SK-N-SH (cell line): ENCODE results near the gene UTF1. TPM values are rescaled to one million over a fixed set of nuclear protein-coding genes. Genes with fewer than 3 reads are reported as not detected.
"Not testable (repeated sequence)": the region's sequence is repeated elsewhere in the genome, so short reads cannot be mapped to it uniquely, and the experiment has no call there.

Experiments used
- CTCF ChIA-PET: fragments of 300-600, 350-600 bp; formaldehyde crosslinking; extraction: SDS; loops from one replicate; lab custom pipeline; 2021; lab: Yijun Ruan, JAX
- POLR2A ChIA-PET: fragments of 350-600 bp; sonication (Branson Sonifier 250); formaldehyde crosslinking; extraction: SDS; loops from one replicate; lab custom pipeline; 2020; ENCODE audit warnings: antibody characterized with exemption, inconsistent platforms; lab: Yijun Ruan, JAX
- DNase-seq: peaks from one replicate; pipeline ENCODE4 v3.0.0; 2012
- H2AFZ ChIP-seq: fragments of 200-600 bp; sonication (generic); 2 replicates; pipeline ENCODE4 v1.8.1; 2016; ENCODE audit warnings: antibody characterized with exemption, mild to moderate bottlenecking, low read depth
- H3F3A ChIP-seq: fragments of 200-600 bp; sonication (generic); replicated peaks from 2 replicates; pipeline ENCODE3; 2016; ENCODE audit warnings: antibody characterized with exemption, mild to moderate bottlenecking; ENCODE audit not compliant: insufficient read depth
- H3K27ac ChIP-seq, 2 experiments: fragments of 200-500 bp in 1 of 2; fragments of 200-600 bp in 1 of 2; sonication (Bioruptor generic) in 1 of 2; sonication (generic), shearing (Covaris generic) in 1 of 2; 2 replicates each; pipeline versions ENCODE4 v1.5.1 to v1.6.1; 2014 to 2016; ENCODE audit warnings: low read depth in 2 of 2, inconsistent platforms in 1 of 2, low read length in 1 of 2, mild to moderate bottlenecking in 1 of 2, mixed read lengths in 1 of 2
- H3K27me3 ChIP-seq: fragments of 200-600 bp; sonication (generic), shearing (Covaris generic); 2 replicates; pipeline ENCODE4 v1.6.1; 2016; ENCODE audit warnings: mixed run types; ENCODE audit not compliant: insufficient read depth
- H3K36me3 ChIP-seq, 2 experiments: fragments of 200-500 bp in 1 of 2; fragments of 200-600 bp in 1 of 2; sonication (Bioruptor generic) in 1 of 2; sonication (generic) in 1 of 2; replicated peaks in 1 of 2; 2 replicates each; pipeline versions ENCODE3 to v1.5.1; 2014 to 2016; ENCODE audit warnings: low read length in 1 of 2, mild to moderate bottlenecking in 1 of 2; ENCODE audit not compliant: insufficient read depth in 2 of 2, control insufficient read depth in 1 of 2
- H3K4me1 ChIP-seq, 2 experiments: fragments of 200-500 bp in 1 of 2; fragments of 200-600 bp in 1 of 2; sonication (Bioruptor generic) in 1 of 2; sonication (generic), shearing (Covaris generic) in 1 of 2; 2 replicates each; pipeline versions ENCODE4 v1.5.1 to v1.6.1; 2014 to 2016; ENCODE audit warnings: low read depth in 1 of 2, low read length in 1 of 2, mixed run types in 1 of 2; ENCODE audit not compliant: insufficient read depth in 2 of 2, control insufficient read depth in 1 of 2
- H3K4me2 ChIP-seq: fragments of 200-600 bp; sonication (generic), shearing (Covaris generic); 2 replicates; pipeline ENCODE4 v1.6.1; 2017; ENCODE audit warnings: mixed run types
- H3K4me3 ChIP-seq, 2 experiments: fragments of 200-500 bp in 1 of 2; fragments of 200-600 bp in 1 of 2; sonication (Bioruptor generic) in 1 of 2; sonication (generic), shearing (Covaris generic) in 1 of 2; 2 replicates each; pipeline versions ENCODE4 v1.5.1 to v1.8.1; 2014 to 2016; ENCODE audit warnings: low read depth in 2 of 2, inconsistent platforms in 1 of 2, low read length in 1 of 2, mild to moderate bottlenecking in 1 of 2, mixed read lengths in 1 of 2, moderate library complexity in 1 of 2
- H3K79me2 ChIP-seq: fragments of 200-600 bp; sonication (generic); 2 replicates; pipeline ENCODE4 v1.8.1; 2017; ENCODE audit warnings: mild to moderate bottlenecking; ENCODE audit not compliant: insufficient read depth
- H3K9ac ChIP-seq: fragments of 200-600 bp; sonication (generic); 2 replicates; pipeline ENCODE4 v1.6.1; 2017; ENCODE audit warnings: mixed run types
- H3K9me2 ChIP-seq: fragments of 200-600 bp; sonication (generic); 2 replicates; pipeline ENCODE4 v1.6.1; 2017; ENCODE audit warnings: mixed run types
- H3K9me3 ChIP-seq: fragments of 200-600 bp; sonication (generic); 2 replicates; pipeline ENCODE4 v1.6.1; 2017; ENCODE audit warnings: mixed run types, mild to moderate bottlenecking, moderate library complexity
- H4K20me1 ChIP-seq: fragments of 200-600 bp; sonication (generic); 2 replicates; pipeline ENCODE4 v1.6.1; 2017; ENCODE audit warnings: mild to moderate bottlenecking, mixed run types; ENCODE audit not compliant: insufficient read depth
- ELF1 ChIP-seq: IDR thresholded peaks from 2 replicates; pipeline ENCODE4 v1.4.0; 2012
- EZH2phosphoT487 ChIP-seq: fragments of 200-600 bp; sonication (generic); IDR thresholded peaks from 2 replicates; pipeline ENCODE4 v1.6.1; 2017; ENCODE audit warnings: low read depth, mixed run types, mild to moderate bottlenecking, antibody characterized with exemption, moderate library complexity, borderline replicate concordance
- FOXM1 ChIP-seq: IDR thresholded peaks from 2 replicates; pipeline ENCODE4 v1.4.0; 2012; ENCODE audit warnings: low read depth, mild to moderate bottlenecking
- MEF2A ChIP-seq: IDR thresholded peaks from 2 replicates; pipeline ENCODE4 v1.4.0; 2012; ENCODE audit warnings: low read depth, borderline replicate concordance
- NFIC ChIP-seq: IDR thresholded peaks from 2 replicates; pipeline ENCODE4 v1.4.0; 2012; ENCODE audit warnings: borderline replicate concordance
- POLR2AphosphoS5 ChIP-seq: IDR thresholded peaks from 2 replicates; pipeline ENCODE4 v1.6.1; 2012; ENCODE audit warnings: low read depth, low read length
- RAD21 ChIP-seq: IDR thresholded peaks from 2 replicates; pipeline ENCODE4 v1.6.1; 2012; ENCODE audit warnings: mild to moderate bottlenecking, low read length
- RCOR1 ChIP-seq: fragments of 150-350 bp; IDR thresholded peaks from 2 replicates; pipeline ENCODE4 v1.6.1; 2017; ENCODE audit warnings: antibody characterized with exemption, low read length
- RXRA ChIP-seq: IDR thresholded peaks from 2 replicates; pipeline ENCODE4 v1.4.0; 2012; ENCODE audit warnings: low read depth, mild to moderate bottlenecking, borderline replicate concordance
- SIN3A ChIP-seq: IDR thresholded peaks from 2 replicates; pipeline ENCODE4 v1.6.1; 2012; ENCODE audit warnings: low read depth, mild to moderate bottlenecking, low read length, moderate library complexity, borderline replicate concordance
- SMC3 ChIP-seq: IDR thresholded peaks from 2 replicates; pipeline ENCODE4 v1.6.1; 2012; ENCODE audit warnings: low read depth, low read length, improper control_type of control experiment
- TAF1 ChIP-seq: IDR thresholded peaks from 2 replicates; pipeline ENCODE4 v1.6.1; 2012; ENCODE audit warnings: low read depth, mild to moderate bottlenecking, low read length, moderate library complexity, borderline replicate concordance
- YY1 ChIP-seq: IDR thresholded peaks from 2 replicates; pipeline ENCODE4 v1.4.0; 2012; ENCODE audit warnings: low read depth, mild to moderate bottlenecking
- WGBS: methylation state at CpG from one replicate; pipeline ENCODE4 v1.1.6; 2017; ENCODE audit warnings: low lambda C conversion rate; 5-methylcytosine and 5-hydroxymethylcytosine counted together
- polyA plus RNA-seq, 3 experiments: library from polyadenylated mRNA; depleted of rRNA; stranded (reverse); fragments of >200 nt; gene quantifications; 2 replicates each; pipeline ENCODE4 v1.2.3, GENCODE V29; 2012
- TF ChIP-seq, protein P1 (sequence below): IDR thresholded peaks from 2 replicates; pipeline ENCODE4 v1.4.0; 2012; ENCODE audit warnings: low read depth
- TF ChIP-seq, protein P2 (sequence below): fragments of 150-350 bp; IDR thresholded peaks from 2 replicates; pipeline ENCODE4 v1.6.1; 2016; ENCODE audit warnings: mild to moderate bottlenecking, low read depth, low read length
- TF ChIP-seq, protein P3 (sequence below): IDR thresholded peaks from 2 replicates; pipeline ENCODE4; 2012

UTF1 gene
- polyA plus RNA-seq, 1 of the 3 experiments (the other 2 are of a cell fraction): not detected

DNA sequence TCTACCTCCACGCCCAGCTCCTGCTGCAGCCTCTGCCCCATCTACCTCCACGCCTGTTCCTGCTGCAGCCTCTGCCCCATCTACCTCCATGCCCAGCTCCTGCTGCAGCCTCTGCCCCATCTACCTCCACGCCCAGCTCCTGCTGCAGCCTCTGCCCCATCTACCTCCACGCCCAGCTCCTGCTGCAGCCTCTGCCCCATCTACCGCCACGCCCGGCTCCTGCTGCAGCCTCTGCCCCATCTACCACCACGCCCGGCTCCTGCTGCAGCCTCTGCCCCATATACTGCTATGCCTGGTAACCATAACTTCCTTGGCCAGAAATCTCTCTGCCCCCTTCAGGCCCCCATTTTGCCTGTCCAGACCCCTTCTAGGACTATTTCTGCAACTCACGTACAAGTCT lies 35.0 kb downstream of the UTF1 start:
- ChIA-PET POLR2A (interaction anchor here (1.5 kb wide), 1 partner anchor 15 kb away, joined by 4 read pairs; no protein-coding TSS in a partner anchor), CTCF (interaction anchor here (1.0 kb wide), 1 partner anchor 121 kb away, joined by 3 read pairs; no protein-coding TSS in a partner anchor)
- H4K20me1 ChIP-seq, H2AFZ ChIP-seq, H3K27me3 ChIP-seq, H3K36me3 ChIP-seq, H3F3A ChIP-seq, DNase-seq, H3K79me2 ChIP-seq, H3K4me3 ChIP-seq, H3K9me3 ChIP-seq, H3K27ac ChIP-seq, H3K9me2 ChIP-seq, H3K4me2 ChIP-seq, H3K9ac ChIP-seq: not testable (repeated sequence)
- H3K4me1 ChIP-seq: peaks cover 0 to 14% of the 10 kb centered on the region in 2 experiments; a peak in 2 of 4 replicates
- 58% methylated on average over 10 of the region's 10 CpGs for WGBS

DNA sequence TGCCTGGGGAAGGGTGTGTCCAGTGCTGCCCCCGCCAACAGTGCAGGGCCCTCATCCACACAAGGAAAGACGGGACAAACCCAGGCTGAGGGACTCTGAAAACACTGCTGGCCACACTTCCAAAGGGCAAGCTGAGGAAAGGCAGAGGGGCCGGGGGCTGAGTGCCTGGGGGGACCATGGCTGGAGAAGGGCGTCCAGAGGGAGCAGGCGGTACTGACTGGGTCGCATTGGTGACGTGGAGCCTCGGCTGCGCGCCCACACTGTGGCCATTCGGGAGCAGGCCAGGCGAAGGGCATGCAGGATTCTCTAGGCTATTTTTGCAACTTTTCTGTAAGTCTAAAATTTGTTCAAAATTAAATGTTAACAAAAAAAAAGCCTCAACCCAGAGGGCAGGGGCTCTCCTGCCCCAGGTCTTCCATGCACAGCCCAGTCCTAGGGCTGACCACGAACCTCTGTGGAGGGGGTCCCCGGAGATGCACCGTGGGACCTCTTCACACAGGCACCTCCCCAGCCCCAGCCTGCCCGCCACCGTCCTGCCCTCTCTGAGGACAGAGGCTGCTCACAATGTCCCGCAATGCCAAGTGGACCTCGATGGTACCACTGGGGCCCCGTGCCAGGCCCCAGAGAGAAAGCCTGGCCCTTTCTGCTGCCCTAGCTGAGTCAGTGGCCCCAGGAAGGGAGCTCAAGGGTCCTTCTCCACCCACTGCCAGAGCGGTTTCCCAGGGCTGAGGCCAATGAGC lies 36.2 kb downstream of the UTF1 start:
- WGBS: 84% methylated on average over 15 of the region's 21 CpGs
- ChIA-PET POLR2A (interaction anchor here (0.9 kb wide), 1 partner anchor 12 kb away, joined by 3 read pairs; no protein-coding TSS in a partner anchor), CTCF (interaction anchor here (1.0 kb wide), 1 partner anchor 122 kb away, joined by 3 read pairs; no protein-coding TSS in a partner anchor)
- no peaks in the 10 kb centered on the region for H4K20me1 ChIP-seq
- no peak overlapping the region for H2AFZ ChIP-seq
- H3F3A ChIP-seq: no peaks in the 10 kb centered on the region
- peaks cover 0 to 9% of the 10 kb centered on the region in 2 experiments; a peak in 1 of 4 replicates for H3K4me1 ChIP-seq
- no peaks in the 10 kb centered on the region for H3K27me3 ChIP-seq
- H3K79me2 ChIP-seq: no peaks in the 10 kb centered on the region
- H3K9me2 ChIP-seq: no peaks in the 10 kb centered on the region
- H3K4me2 ChIP-seq: no peak overlapping the region
- no peak for DNase-seq
- H3K36me3 ChIP-seq: no peaks in the 10 kb centered on the region
- no peak overlapping the region for H3K27ac ChIP-seq
- H3K9ac ChIP-seq: no peak overlapping the region
- no peak overlapping the region for H3K4me3 ChIP-seq
- no peak for TF ChIP-seq RAD21
- TF ChIP-seq SIN3A: no peak
- TF ChIP-seq NFIC: no peak
- no peak for TF ChIP-seq MEF2A
- H3K9me3 ChIP-seq: no peaks in the 10 kb centered on the region

DNA sequence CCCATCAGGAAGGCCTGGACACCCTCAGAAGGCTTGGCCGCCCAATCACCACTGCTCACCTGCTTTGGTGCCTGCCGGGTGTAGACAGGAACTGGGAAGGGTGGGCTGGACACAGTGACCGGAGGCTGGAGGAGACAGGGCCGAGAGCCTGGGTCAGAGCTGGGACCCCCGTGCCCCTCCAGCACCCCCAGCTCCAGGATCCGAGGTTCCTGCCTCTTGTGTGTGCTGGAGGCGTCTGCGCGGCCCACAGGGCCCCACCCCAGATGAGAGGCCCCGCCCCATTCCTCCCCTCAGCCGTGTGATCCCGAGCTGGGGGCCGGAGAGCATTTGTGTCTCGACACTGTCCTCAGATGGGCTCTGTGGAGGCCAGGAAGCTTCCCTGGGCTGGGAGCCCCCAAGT lies 37.3 kb downstream of the UTF1 start:
- Histone ChIP-seq H3K27ac (no peak overlapping the region), H3K4me1 (peaks cover 0 to 6% of the 10 kb centered on the region in 2 experiments; a peak in 1 of 4 replicates), H3F3A (no peaks in the 10 kb centered on the region), H3K9ac (no peak overlapping the region), H3K9me2 (no peaks in the 10 kb centered on the region), H3K27me3 (no peaks in the 10 kb centered on the region), H3K79me2 (no peaks in the 10 kb centered on the region), H4K20me1 (no peaks in the 10 kb centered on the region), H3K36me3 (no peaks in the 10 kb centered on the region), H3K4me2 (no peak overlapping the region), H3K9me3 (no peaks in the 10 kb centered on the region), H3K4me3 (no peak overlapping the region), H2AFZ (no peak overlapping the region)
- POLR2A ChIA-PET: interaction anchor here (0.6 kb wide), 1 partner anchor 127 kb away, joined by 3 read pairs; the partner anchor contains the start of gene MTG1
- DNase-seq: no peak
- CTCF ChIA-PET: no interaction called here
- 79% methylated on average over 4 of the region's 14 CpGs for WGBS
- TF ChIP-seq ELF1 (no peak), NFIC (no peak), MEF2A (no peak), RCOR1 (no peak), SMC3 (no peak), EZH2phosphoT487 (no peak), TAF1 (no peak), YY1 (no peak), RXRA (no peak), FOXM1 (no peak), POLR2AphosphoS5 (no peak)
- TF ChIP-seq, protein P1, sequence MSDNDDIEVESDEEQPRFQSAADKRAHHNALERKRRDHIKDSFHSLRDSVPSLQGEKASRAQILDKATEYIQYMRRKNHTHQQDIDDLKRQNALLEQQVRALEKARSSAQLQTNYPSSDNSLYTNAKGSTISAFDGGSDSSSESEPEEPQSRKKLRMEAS: no peak
- TF ChIP-seq, protein P2, sequence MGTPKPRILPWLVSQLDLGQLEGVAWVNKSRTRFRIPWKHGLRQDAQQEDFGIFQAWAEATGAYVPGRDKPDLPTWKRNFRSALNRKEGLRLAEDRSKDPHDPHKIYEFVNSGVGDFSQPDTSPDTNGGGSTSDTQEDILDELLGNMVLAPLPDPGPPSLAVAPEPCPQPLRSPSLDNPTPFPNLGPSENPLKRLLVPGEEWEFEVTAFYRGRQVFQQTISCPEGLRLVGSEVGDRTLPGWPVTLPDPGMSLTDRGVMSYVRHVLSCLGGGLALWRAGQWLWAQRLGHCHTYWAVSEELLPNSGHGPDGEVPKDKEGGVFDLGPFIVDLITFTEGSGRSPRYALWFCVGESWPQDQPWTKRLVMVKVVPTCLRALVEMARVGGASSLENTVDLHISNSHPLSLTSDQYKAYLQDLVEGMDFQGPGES: no peak
- TF ChIP-seq, protein P3, sequence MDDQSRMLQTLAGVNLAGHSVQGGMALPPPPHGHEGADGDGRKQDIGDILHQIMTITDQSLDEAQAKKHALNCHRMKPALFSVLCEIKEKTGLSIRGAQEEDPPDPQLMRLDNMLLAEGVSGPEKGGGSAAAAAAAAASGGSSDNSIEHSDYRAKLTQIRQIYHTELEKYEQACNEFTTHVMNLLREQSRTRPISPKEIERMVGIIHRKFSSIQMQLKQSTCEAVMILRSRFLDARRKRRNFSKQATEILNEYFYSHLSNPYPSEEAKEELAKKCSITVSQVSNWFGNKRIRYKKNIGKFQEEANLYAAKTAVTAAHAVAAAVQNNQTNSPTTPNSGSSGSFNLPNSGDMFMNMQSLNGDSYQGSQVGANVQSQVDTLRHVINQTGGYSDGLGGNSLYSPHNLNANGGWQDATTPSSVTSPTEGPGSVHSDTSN: no peak
